ENCODE data around the gene STRBP. TPM values are rescaled to one million over a fixed set of nuclear protein-coding genes. Genes with fewer than 3 reads are reported as not detected.

Gene STRBP
- total and polyA plus RNA-seq, 2 of the 8 experiments (the other 6 are each of a cell fraction or from before 2014, with no cell fraction given): 29.7 to 105 TPM

DNA sequence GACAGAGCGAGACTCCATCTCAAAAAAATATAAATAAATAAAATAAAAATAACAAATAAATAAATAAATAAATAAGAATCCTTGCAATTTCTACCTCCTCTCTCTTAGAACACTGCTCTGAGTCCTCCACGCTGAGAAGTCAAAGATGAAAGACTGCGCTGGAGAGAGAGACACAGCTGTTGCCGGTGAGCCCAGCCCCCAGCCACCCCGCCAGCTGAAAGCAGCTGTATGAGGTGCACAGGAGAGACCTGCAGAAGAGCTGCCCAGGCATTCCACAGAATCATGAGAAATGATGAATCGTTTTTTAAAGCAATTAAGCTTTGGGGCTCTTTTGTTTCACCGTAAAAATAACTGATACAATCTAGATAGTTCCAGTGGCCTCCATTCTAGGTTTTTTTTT, 16.3 kb upstream of the STRBP start:
- H3K18ac ChIP-seq (ENCODE audit: extremely low read depth, low read length): no peak overlapping the region
- no peak overlapping the region for H4K91ac ChIP-seq (replicated peaks; ENCODE audit: insufficient read length, low read length)
- no peaks in the 10 kb centered on the region for H3K4me1 ChIP-seq (replicated peaks in 1 of 4; ENCODE audit: control insufficient read depth in 3 of 4, insufficient read depth in 4 of 4, low read length in 3 of 4)
- H2BK15ac ChIP-seq (ENCODE audit: low read length): no peak overlapping the region
- no peak for TF ChIP-seq JUN (IDR thresholded peaks at IDR 0.05; ENCODE audit: low read depth, low read length)
- TF ChIP-seq FOSL1 (IDR thresholded peaks at IDR 0.05; ENCODE audit: insufficient read depth, low read depth, low read length): no peak
- no peak for TF ChIP-seq CBX5 (IDR thresholded peaks at IDR 0.05; ENCODE audit: low read depth, low read length)
- no peak for TF ChIP-seq EGR1 (IDR thresholded peaks at IDR 0.05; ENCODE audit: borderline replicate concordance, low read depth, low read length)
- TF ChIP-seq, protein P1, sequence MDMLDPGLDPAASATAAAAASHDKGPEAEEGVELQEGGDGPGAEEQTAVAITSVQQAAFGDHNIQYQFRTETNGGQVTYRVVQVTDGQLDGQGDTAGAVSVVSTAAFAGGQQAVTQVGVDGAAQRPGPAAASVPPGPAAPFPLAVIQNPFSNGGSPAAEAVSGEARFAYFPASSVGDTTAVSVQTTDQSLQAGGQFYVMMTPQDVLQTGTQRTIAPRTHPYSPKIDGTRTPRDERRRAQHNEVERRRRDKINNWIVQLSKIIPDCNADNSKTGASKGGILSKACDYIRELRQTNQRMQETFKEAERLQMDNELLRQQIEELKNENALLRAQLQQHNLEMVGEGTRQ (IDR thresholded peaks at IDR 0.05; ENCODE audit: low read length): no peak
- TF ChIP-seq TEAD4 (IDR thresholded peaks at IDR 0.05; ENCODE audit: low read depth, low read length): no peak
- TF ChIP-seq KDM4A (IDR thresholded peaks at IDR 0.05; ENCODE audit: low read depth, low read length, severe bottlenecking): no peak
- no peak for TF ChIP-seq JUND (IDR thresholded peaks at IDR 0.05; ENCODE audit: low read length)
- no peak for DNase-seq (ENCODE audit: low read depth in 1 of 2, low spot score in 2 of 2)
- H3K9ac ChIP-seq (replicated peaks in 1 of 4; ENCODE audit: extremely low read depth in 1 of 4, low read depth in 3 of 4, low read length in 3 of 4): no peak overlapping the region
- no peaks in the 10 kb centered on the region; a peak in 1 of 7 replicates for H3K27me3 ChIP-seq (replicated peaks in 1 of 4; ENCODE audit: control insufficient read depth in 3 of 4, extremely low read depth in 1 of 4, insufficient read depth in 3 of 4, low read length in 3 of 4)
- H4K5ac ChIP-seq (ENCODE audit: insufficient read length, low read depth, low read length): no peak overlapping the region
- H3K36me3 ChIP-seq (ENCODE audit: control insufficient read depth in 2 of 4, insufficient read depth in 4 of 4, low read length in 3 of 4): no peaks in the 10 kb centered on the region
- H3K14ac ChIP-seq (ENCODE audit: insufficient read length): no peak overlapping the region
- CTCF ChIA-PET (ENCODE audit: partially characterized antibody): interaction anchor here (0.6 to 1.0 kb wide), 3 partner anchors 8 to 207 kb away, joined by 3 read pairs; no protein-coding TSS in a partner anchor
- H2BK20ac ChIP-seq (ENCODE audit: low read length): no peak overlapping the region
- no peak overlapping the region for H3K27ac ChIP-seq (ENCODE audit: low read depth, low read length)
- no peak overlapping the region for H3K4ac ChIP-seq (replicated peaks; ENCODE audit: insufficient read length, low read depth, low read length)
- no peaks in the 10 kb centered on the region for H3K9me3 ChIP-seq (ENCODE audit: insufficient read depth in 2 of 2, low read depth in 1 of 2, low read length in 1 of 2)
- H3K23me2 ChIP-seq (ENCODE audit: low read depth, low read length): no peaks in the 10 kb centered on the region
- no peak overlapping the region for H2BK120ac ChIP-seq (replicated peaks; ENCODE audit: low read depth, low read length)
- H4K8ac ChIP-seq (ENCODE audit: extremely low read depth, insufficient read depth, low read length): no peak overlapping the region
- no peak overlapping the region for H3K56ac ChIP-seq (replicated peaks; ENCODE audit: insufficient read length, low read depth, low read length)
- H3K79me1 ChIP-seq (ENCODE audit: low read depth, low read length): no peaks in the 10 kb centered on the region
- no peak overlapping the region for H2AK5ac ChIP-seq (ENCODE audit: low read depth, low read length)
- no peak overlapping the region for H2BK5ac ChIP-seq (ENCODE audit: low read depth, low read length)
- 92% methylated on average over 7 of the region's 7 CpGs; no CpG with 5 or more reads in 1 of the 2 experiments for WGBS, 2 experiments (ENCODE audit: extremely low coverage in 1 of 2, insufficient coverage in 1 of 2, insufficient read length in 1 of 2, insufficient replicate concordance in 2 of 2, low coverage in 1 of 2, low lambda C conversion rate in 2 of 2, missing lambda C conversion rate in 1 of 2)
- H2AFZ ChIP-seq (ENCODE audit: low read length): no peak overlapping the region
- H4K20me1 ChIP-seq (replicated peaks in 1 of 2; ENCODE audit: control insufficient read depth in 1 of 2, insufficient read depth in 2 of 2, low read length in 2 of 2): no peaks in the 10 kb centered on the region
- FAIRE-seq: no peak
- H3K4me3 ChIP-seq (ENCODE audit: extremely low read depth in 1 of 4, insufficient read depth in 2 of 4, low read depth in 3 of 4, low read length in 4 of 4): no peak overlapping the region
- H3K79me2 ChIP-seq (ENCODE audit: control insufficient read depth in 1 of 2, insufficient read depth in 2 of 2, low read length in 2 of 2): no peaks in the 10 kb centered on the region
- H3K4me2 ChIP-seq (ENCODE audit: insufficient read depth in 1 of 2, low read depth in 2 of 2, low read length in 2 of 2): no peak overlapping the region
- no peak overlapping the region for H3K23ac ChIP-seq (ENCODE audit: insufficient read length)
- POLR2A ChIA-PET (ENCODE audit: partially characterized antibody): no interaction called here
- H2BK12ac ChIP-seq (ENCODE audit: low read depth, low read length): no peak overlapping the region

Measured in H1 (cell line).